NK-92 (cell line): ENCODE data around the gene SLC26A8.
A peak's percentile ranks its signal among the peaks of the same experiment; 100 is the strongest.
"Not testable (repeated sequence)": the region's sequence is repeated elsewhere in the genome, so short reads cannot be mapped to it uniquely, and the experiment has no call there.

Experiments
- DNase-seq: peaks from one replicate; lab custom pipeline; 2025; ENCODE audit not compliant: unreplicated experiment; lab: John Stamatoyannopoulos, UW

SLC26A8 gene

GRCh38 chr6:36052097-36052496, 27.7 kb upstream of the SLC26A8 start:
- no peak for DNase-seq

GRCh38 chr6:36050947-36051710, 26.7 kb upstream of the SLC26A8 start:
- no peak for DNase-seq

- DNase-seq = no peak
These were observed 25.9 kb upstream of the SLC26A8 start for GRCh38 chr6:36050305-36050704.

GRCh38 chr6:36049582-36049981, 25.1 kb upstream of the SLC26A8 start:
- no peak for DNase-seq

- DNase-seq = no peak
These were observed 18.3 kb upstream of the SLC26A8 start for GRCh38 chr6:36042618-36043260.

- no peak for DNase-seq
These were observed 16.5 kb upstream of the SLC26A8 start for GRCh38 chr6:36040958-36041357.

- DNase-seq = no peak
These were observed 14.7 kb upstream of the SLC26A8 start for GRCh38 chr6:36039112-36039511.

GRCh38 chr6:36038120-36038876, 13.9 kb upstream of the SLC26A8 start:
- no peak for DNase-seq

GRCh38 chr6:36035225-36035624, 10.8 kb upstream of the SLC26A8 start:
- no peak for DNase-seq

- no peak for DNase-seq
These were observed 10.0 kb upstream of the SLC26A8 start for GRCh38 chr6:36034441-36034840.

GRCh38 chr6:36033935-36034334, 9.5 kb upstream of the SLC26A8 start:
- no peak for DNase-seq

GRCh38 chr6:36033144-36033543, 8.7 kb upstream of the SLC26A8 start:
- not testable (repeated sequence) for DNase-seq

- DNase-seq = no peak
These were observed 7.8 kb upstream of the SLC26A8 start for GRCh38 chr6:36032261-36032660.

- DNase-seq = no peak
These were observed 5.0 kb upstream of the SLC26A8 start for GRCh38 chr6:36029464-36029863.

GRCh38 chr6:36028877-36029324, 4.5 kb upstream of the SLC26A8 start:
- DNase-seq = no peak

GRCh38 chr6:36028088-36028876, 3.8 kb upstream of the SLC26A8 start:
- no peak for DNase-seq

GRCh38 chr6:36027501-36028087, 3.2 kb upstream of the SLC26A8 start, which contains the start of gene MAPK14:
MAPK14 (plus strand) TSS chr6:36027808; CDS start chr6:36028158, 350 bp downstream.
- DNase-seq = peak; percentile 93

GRCh38 chr6:36025932-36026327, 1.5 kb upstream of the SLC26A8 start:
- no peak for DNase-seq

GRCh38 chr6:36025260-36025931, 955 bp upstream of the SLC26A8 start:
- no peak for DNase-seq

- DNase-seq = no peak
These were observed 4.3 kb downstream of the SLC26A8 start for GRCh38 chr6:36020154-36020553.
